LNCAP (cell line): ENCODE data around the gene ALPP.

Experiments used
- CTCF ChIP-seq: fragments of 450-650 bp; IDR thresholded peaks from 2 replicates; pipeline ENCODE4 v1.5.1; 2017; ENCODE audit warnings: mild to moderate bottlenecking

Gene ALPP

DNA sequence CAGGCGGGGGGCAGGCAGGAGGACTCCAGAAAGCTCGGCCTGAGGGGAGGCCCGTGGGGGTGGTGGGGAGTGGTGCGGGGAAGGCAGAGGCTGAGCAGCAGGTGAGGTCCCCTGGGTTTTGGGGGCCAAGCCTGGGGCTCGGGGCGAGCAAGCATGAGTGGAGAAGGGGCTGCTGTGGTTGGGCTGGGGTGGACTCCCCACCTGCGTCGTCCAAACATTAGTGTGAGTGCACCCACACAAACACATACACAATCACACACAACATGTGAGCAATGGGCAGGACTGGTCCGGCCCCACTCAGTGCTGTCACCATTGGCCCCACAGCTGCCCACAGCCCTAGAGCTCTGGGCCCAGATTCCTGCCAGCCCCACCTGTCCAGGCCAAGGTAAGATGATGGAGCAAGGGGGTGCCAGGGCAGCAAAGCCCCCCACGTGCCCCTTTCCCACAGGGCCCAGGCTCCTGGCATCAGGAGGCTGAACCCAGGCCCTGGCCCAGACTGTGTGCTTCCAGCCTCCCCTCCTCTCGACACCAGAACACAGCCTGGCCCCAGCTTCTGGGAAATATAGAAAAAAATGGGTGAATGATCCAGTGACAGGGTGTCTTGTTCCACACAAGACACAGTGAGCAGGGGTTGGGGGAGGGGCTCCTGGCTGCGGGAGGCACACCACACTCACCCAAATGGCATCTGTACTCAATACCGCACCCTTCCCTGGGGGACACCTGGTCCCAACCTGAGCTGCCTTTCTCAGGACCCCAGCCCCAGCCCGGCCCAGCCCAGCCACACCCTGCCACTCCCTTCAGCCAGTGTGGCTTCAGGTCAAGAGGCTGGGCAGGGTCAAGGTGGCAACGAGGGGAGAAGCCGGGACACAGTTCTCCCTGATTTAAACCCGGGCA, 463 bp upstream of the ALPP start:
- TF ChIP-seq CTCF = no peak

GRCh38 chr2:232382331-232383225, 4.0 kb downstream of the ALPP start:
- TF ChIP-seq CTCF = no peak

- TF ChIP-seq CTCF = no peak
Measured at GRCh38 chr2:232384466-232384865, 5.9 kb downstream of the ALPP start.

DNA sequence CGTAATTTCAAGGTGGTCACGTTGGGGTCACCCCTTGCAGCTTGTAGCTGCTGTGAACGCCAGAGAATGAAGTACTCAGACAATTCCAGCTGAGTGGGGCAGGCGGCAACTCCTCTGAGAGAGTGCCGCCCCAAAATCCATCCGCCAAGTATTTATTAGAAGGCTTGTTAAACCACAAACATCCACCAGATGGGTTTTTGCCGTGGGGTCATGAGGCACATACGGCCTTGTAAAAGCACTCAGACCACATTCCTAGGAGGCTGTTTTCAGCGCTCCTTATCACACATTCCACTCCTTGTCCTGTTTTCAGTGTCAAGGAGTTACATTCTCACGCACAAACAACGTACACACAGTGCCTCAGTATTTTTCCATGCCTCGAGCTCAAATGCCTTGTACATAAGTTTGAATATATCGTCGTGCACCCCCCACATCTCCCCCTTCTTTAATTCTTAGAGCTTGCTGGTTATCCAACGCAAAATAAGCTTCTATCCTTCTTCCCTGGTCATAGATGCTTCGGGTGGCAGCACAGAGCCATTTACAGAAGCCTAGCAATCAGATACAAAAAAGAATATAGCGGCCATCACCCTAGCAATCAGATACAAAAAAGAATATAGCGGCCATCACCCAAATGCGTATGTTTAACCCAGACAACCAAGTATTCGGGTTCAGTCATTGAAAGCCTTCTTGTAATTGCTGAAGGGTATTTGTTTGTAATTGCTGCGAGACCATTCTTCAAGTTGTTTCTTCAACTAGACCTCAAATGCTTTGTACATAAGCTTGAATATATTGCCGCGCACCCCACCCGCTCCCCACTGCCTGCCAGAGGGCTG, 7.3 kb downstream of the ALPP start:
- no peak for TF ChIP-seq CTCF

GRCh38 chr2:232386490-232386739, 7.9 kb downstream of the ALPP start:
- no peak for TF ChIP-seq CTCF

DNA sequence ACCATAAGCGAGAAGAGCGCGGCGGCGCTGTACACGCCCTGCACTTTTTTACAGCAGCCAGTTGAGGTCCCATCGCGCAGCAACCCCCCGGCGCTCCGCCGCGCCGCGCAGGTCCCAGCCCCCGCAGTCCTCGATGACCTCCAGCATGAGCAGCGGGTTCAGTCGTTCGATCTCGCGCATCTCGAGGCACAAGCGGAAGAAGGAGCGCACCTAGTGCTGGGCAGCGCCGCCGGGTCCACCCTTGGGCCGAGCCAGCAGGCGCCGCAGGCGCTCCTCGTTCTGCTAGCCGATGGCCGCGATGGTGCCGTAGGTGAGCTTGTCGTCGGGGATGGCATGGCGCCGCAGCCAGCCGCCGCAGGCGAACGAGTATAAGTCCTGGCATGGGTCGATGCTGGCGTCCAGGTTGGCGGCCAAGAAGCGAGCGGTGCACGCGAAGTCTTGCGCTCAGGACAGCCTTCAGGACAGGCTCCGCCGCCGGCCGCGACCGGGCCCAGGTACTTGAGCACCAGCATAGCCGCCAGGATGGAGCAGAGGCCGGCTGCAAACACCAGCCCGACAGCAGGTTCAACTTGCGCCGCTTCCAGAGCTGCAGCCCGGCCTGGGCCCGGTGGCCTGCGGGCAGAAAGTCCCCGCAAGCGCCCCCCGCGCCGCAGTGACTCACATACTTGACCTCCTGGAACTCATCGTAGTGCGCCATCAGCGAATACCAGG, 8.3 kb downstream of the ALPP start:
- TF ChIP-seq CTCF = no peak
